Calu3 (cell line): ENCODE results near the gene NOL9. TPM values are rescaled to one million over a fixed set of nuclear protein-coding genes. Genes with fewer than 3 reads are reported as not detected.

Experiments used
- BruUV-seq: library from RNA; stranded (reverse); fragments of 400-500 nt; replicated peaks from 2 replicates; lab custom pipeline; 2021; lab: Mats Ljungman, UMichigan
- CTCF ChIA-PET: fragments of 300-600 bp; sonication (Branson Sonifier 250); formaldehyde crosslinking; loops from one replicate; lab custom pipeline; 2022; ENCODE audit warnings: antibody characterized with exemption; lab: Charles Lee
- DNase-seq: peaks from one replicate; pipeline ENCODE4 v3.0.0; 2022
- H3K27ac Mint-ChIP-seq: one replicate; pipeline ENCODE4 v1.8.0; 2022; ENCODE audit warnings: mixed read lengths; ENCODE audit not compliant: unreplicated experiment
- H3K27me3 Mint-ChIP-seq: one replicate; pipeline ENCODE4 v1.8.0; 2022; ENCODE audit warnings: mixed read lengths; ENCODE audit not compliant: unreplicated experiment
- H3K36me3 Mint-ChIP-seq: one replicate; pipeline ENCODE4 v1.8.0; 2022; ENCODE audit warnings: mild to moderate bottlenecking, moderate library complexity, mixed read lengths; ENCODE audit not compliant: insufficient read depth, unreplicated experiment
- H3K4me1 Mint-ChIP-seq: one replicate; pipeline ENCODE4 v1.8.0; 2022; ENCODE audit warnings: mild to moderate bottlenecking, low read depth, mixed read lengths; ENCODE audit not compliant: unreplicated experiment
- H3K4me3 Mint-ChIP-seq: one replicate; pipeline ENCODE4 v1.8.0; 2022; ENCODE audit warnings: mild to moderate bottlenecking, low read depth, moderate library complexity, mixed read lengths; ENCODE audit not compliant: unreplicated experiment
- H3K9me3 Mint-ChIP-seq: one replicate; pipeline ENCODE4 v1.8.0; 2022; ENCODE audit warnings: low read depth, mixed read lengths; ENCODE audit not compliant: unreplicated experiment
- CTCF ChIP-seq: fragments of 200-600 bp; IDR thresholded peaks from one replicate; pipeline ENCODE4 v1.8.0; 2022; ENCODE audit warnings: antibody characterized with exemption; ENCODE audit not compliant: unreplicated experiment
- intact Hi-C: fragments of 100-400 bp; cut with micrococcal nuclease; formaldehyde crosslinking; loops from one replicate; pipeline ENCODE4 v1.10.0; 2022; ENCODE audit not compliant: unreplicated experiment
- total RNA-seq: library from RNA; stranded (reverse); gene quantifications from 2 replicates; pipeline ENCODE4 v1.2.3, GENCODE V29; 2022

NOL9 gene
- total RNA-seq, 1 experiment from 2014 or later, result 30.4 TPM

GRCh38 chr1:6585081-6585722, 30.9 kb upstream of the NOL9 start:
- CTCF ChIA-PET, result no interaction called here
- no peak for TF ChIP-seq CTCF
- H3K4me3 Mint-ChIP-seq, result no peak overlapping the region
- no peaks in the 10 kb centered on the region for H3K9me3 Mint-ChIP-seq
- no peak for DNase-seq
- H3K27me3 Mint-ChIP-seq, result no peaks in the 10 kb centered on the region
- no peak overlapping the region for H3K27ac Mint-ChIP-seq
- BruUV-seq, result no TSS peak
- peaks cover 29% of the 10 kb centered on the region for H3K36me3 Mint-ChIP-seq
- H3K4me1 Mint-ChIP-seq, result no peaks in the 10 kb centered on the region
- intact Hi-C loops, result no loop called here

- no peak overlapping the region for H3K27ac Mint-ChIP-seq
- intact Hi-C loops, result no loop called here
- no TSS peak for BruUV-seq
Observed at GRCh38 chr1:6584126-6585080, 30.1 kb upstream of the NOL9 start.

DNA sequence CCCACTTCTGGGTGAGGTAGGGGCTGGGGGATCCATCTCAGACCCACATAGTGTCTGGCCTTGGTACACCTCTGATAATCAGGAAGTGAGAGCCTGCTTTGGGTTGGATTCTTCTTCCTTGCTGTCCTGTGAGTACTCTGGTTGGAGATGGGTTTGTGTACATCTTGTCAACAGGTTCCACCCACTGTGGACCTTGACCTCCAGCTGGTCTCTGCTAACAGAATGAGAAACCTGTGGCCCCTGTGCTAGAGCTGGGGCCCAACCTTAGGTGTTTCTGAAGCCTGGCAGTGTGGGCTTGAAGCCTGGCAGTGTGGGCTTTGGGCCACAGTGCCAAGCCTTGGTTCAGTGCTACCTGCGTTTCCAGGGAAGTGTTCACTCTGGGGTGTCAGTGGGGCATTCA, 28.1 kb upstream of the NOL9 start:
- Mint-ChIP-seq H3K27me3 (no peaks in the 10 kb centered on the region), H3K4me3 (no peak overlapping the region), H3K9me3 (no peaks in the 10 kb centered on the region), H3K27ac (no peak overlapping the region), H3K36me3 (peaks cover 39% of the 10 kb centered on the region), H3K4me1 (peaks cover 9% of the 10 kb centered on the region)
- TF ChIP-seq CTCF, result no peak
- no peak for DNase-seq
- CTCF ChIA-PET, result no interaction called here
- intact Hi-C loops, result no loop called here
- BruUV-seq, result no TSS peak

More at GRCh38 chr1:6584126-6585080, 30.1 kb upstream of the NOL9 start:
- Mint-ChIP-seq H3K36me3 (peaks cover 37% of the 10 kb centered on the region), H3K4me3 (no peak overlapping the region), H3K4me1 (peaks cover 2% of the 10 kb centered on the region), H3K9me3 (no peaks in the 10 kb centered on the region), H3K27me3 (no peaks in the 10 kb centered on the region)
- CTCF ChIA-PET, result interaction anchor here (0.7 kb wide), 1 partner anchor 16 kb away, joined by 3 read pairs; no protein-coding TSS in a partner anchor
- peak; percentile 27 for TF ChIP-seq CTCF
- no peak for DNase-seq

GRCh38 chr1:6581561-6582305, 27.4 kb upstream of the NOL9 start:
- no peak overlapping the region for H3K4me3 Mint-ChIP-seq
- intact Hi-C loops, result no loop called here
- no peak overlapping the region for H3K27ac Mint-ChIP-seq
- TSS peak; percentile 31 for BruUV-seq
- no peak for DNase-seq
- H3K4me1 Mint-ChIP-seq, result peaks cover 9% of the 10 kb centered on the region
- H3K36me3 Mint-ChIP-seq, result peaks cover 39% of the 10 kb centered on the region
- TF ChIP-seq CTCF, result no peak
- H3K27me3 Mint-ChIP-seq, result no peaks in the 10 kb centered on the region
- CTCF ChIA-PET, result no interaction called here
- H3K9me3 Mint-ChIP-seq, result no peaks in the 10 kb centered on the region
